Measurements from ENCODE around the gene ELSPBP1.

ELSPBP1 gene

DNA sequence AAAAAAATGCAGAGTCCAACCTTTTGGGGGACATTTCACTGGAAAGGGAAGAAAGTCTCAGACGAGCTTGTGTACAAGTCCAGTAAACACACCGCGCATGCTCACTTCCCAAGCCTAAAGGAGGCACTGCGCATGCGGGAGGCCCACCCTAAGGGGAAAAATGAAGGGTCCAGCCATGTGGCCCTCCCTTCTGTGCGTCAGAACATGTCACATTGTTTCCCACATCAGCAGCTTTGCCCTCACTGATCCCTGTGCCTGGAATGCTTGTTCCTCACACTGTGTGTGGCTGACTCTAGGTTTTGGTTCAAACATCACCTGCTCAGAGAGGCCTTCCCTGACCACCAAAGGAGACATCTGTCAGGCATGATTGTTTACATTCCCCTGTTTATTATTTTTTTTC, 4.4 kb downstream of the ELSPBP1 start:
- Histone ChIP-seq H2BK5ac (ENCODE audit: low read length) (no peak overlapping the region), H3K23ac (ENCODE audit: low read depth, low read length, poor library complexity) (no peak overlapping the region), H2AK5ac (ENCODE audit: low read depth, low read length) (no peak overlapping the region), H3K27me3 (ENCODE audit: control insufficient read depth in 3 of 3, insufficient read depth in 3 of 3, low read depth in 1 of 3, low read length in 3 of 3) (no peaks in the 10 kb centered on the region), H2BK12ac (ENCODE audit: low read length) (no peak overlapping the region), H3K9me3 (replicated peaks in 1 of 2; ENCODE audit: control insufficient read depth in 2 of 2, insufficient read depth in 1 of 2, low read depth in 1 of 2, low read length in 2 of 2) (no peaks in the 10 kb centered on the region), H3K14ac (ENCODE audit: low read length) (no peak overlapping the region), H3K18ac (ENCODE audit: low read length) (no peak overlapping the region), H3K4ac (ENCODE audit: low read length) (no peak overlapping the region), H4K91ac (ENCODE audit: low read depth, low read length, poor library complexity) (no peak overlapping the region), H3K27ac (replicated peaks; ENCODE audit: low read length) (no peak overlapping the region), H2BK15ac (ENCODE audit: low read length) (no peak overlapping the region), H2BK120ac (ENCODE audit: low read depth, low read length) (no peak overlapping the region), H2AFZ (ENCODE audit: low read length) (no peak overlapping the region), H3K9ac (ENCODE audit: low read depth, low read length, poor library complexity) (no peak overlapping the region), H3K4me1 (ENCODE audit: control insufficient read depth in 2 of 2, insufficient read depth in 1 of 2, low read depth in 1 of 2, low read length in 2 of 2) (no peaks in the 10 kb centered on the region), H3K4me2 (ENCODE audit: insufficient read depth, low read length, poor library complexity, severe bottlenecking) (no peak overlapping the region), H3K36me3 (replicated peaks in 1 of 2; ENCODE audit: control insufficient read depth in 2 of 2, insufficient read depth in 2 of 2, low read length in 2 of 2) (no peaks in the 10 kb centered on the region), H3K79me1 (ENCODE audit: low read depth, low read length) (no peaks in the 10 kb centered on the region), H3K4me3 (ENCODE audit: low read length in 2 of 2) (no peak overlapping the region), H4K8ac (ENCODE audit: low read depth, low read length) (no peak overlapping the region)
- WGBS, 2 donors (ENCODE audit: extremely low coverage in 2 of 2, insufficient read length in 2 of 2, insufficient replicate concordance in 1 of 2): no CpG with 5 or more reads among the region's 6 CpGs
- DNase-seq (ENCODE audit: low spot score): no peak

DNA sequence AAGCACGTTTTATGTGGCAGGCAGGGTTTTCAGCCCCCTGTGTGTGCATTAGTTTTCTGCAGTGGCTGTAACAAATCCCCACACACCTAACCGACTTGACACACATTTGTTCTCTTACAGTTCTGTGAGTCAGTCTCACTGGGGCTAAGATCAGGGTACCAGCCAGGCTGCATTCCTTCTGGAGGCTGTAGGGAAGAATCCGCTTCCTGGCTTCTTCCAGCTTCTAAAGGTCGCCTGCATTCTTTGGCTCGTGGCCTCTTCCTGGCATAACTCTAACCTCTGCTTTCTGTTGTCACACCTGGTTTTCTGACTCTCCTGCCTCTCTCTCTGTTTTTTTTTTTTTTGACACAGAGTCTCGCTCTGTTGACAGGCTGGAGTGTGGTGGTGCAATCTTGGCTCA, 6.4 kb downstream of the ELSPBP1 start:
- Histone ChIP-seq H3K23ac (ENCODE audit: low read depth, low read length, poor library complexity) (no peak overlapping the region), H2BK15ac (ENCODE audit: low read length) (no peak overlapping the region), H2BK5ac (ENCODE audit: low read length) (no peak overlapping the region), H3K27me3 (ENCODE audit: control insufficient read depth in 3 of 3, insufficient read depth in 3 of 3, low read depth in 1 of 3, low read length in 3 of 3) (no peaks in the 10 kb centered on the region), H4K91ac (ENCODE audit: low read depth, low read length, poor library complexity) (no peak overlapping the region), H3K36me3 (replicated peaks in 1 of 2; ENCODE audit: control insufficient read depth in 2 of 2, insufficient read depth in 2 of 2, low read length in 2 of 2) (no peaks in the 10 kb centered on the region), H3K27ac (replicated peaks; ENCODE audit: low read length) (no peak overlapping the region), H3K9ac (ENCODE audit: low read depth, low read length, poor library complexity) (no peak overlapping the region), H2BK120ac (ENCODE audit: low read depth, low read length) (no peak overlapping the region), H3K4me1 (ENCODE audit: control insufficient read depth in 2 of 2, insufficient read depth in 1 of 2, low read depth in 1 of 2, low read length in 2 of 2) (no peaks in the 10 kb centered on the region), H3K4me3 (ENCODE audit: low read length in 2 of 2) (no peak overlapping the region), H3K4me2 (ENCODE audit: insufficient read depth, low read length, poor library complexity, severe bottlenecking) (no peak overlapping the region), H3K9me3 (replicated peaks in 1 of 2; ENCODE audit: control insufficient read depth in 2 of 2, insufficient read depth in 1 of 2, low read depth in 1 of 2, low read length in 2 of 2) (no peaks in the 10 kb centered on the region), H2AK5ac (ENCODE audit: low read depth, low read length) (no peak overlapping the region), H3K18ac (ENCODE audit: low read length) (no peak overlapping the region), H2BK12ac (ENCODE audit: low read length) (no peak overlapping the region), H2AFZ (ENCODE audit: low read length) (no peak overlapping the region), H3K4ac (ENCODE audit: low read length) (no peak overlapping the region), H3K14ac (ENCODE audit: low read length) (no peak overlapping the region), H3K79me1 (ENCODE audit: low read depth, low read length) (no peaks in the 10 kb centered on the region), H4K8ac (ENCODE audit: low read depth, low read length) (no peak overlapping the region)
- WGBS, 2 donors (ENCODE audit: extremely low coverage in 2 of 2, insufficient read length in 2 of 2, insufficient replicate concordance in 1 of 2): no CpG with 5 or more reads among the region's 6 CpGs
- no peak for DNase-seq (ENCODE audit: low spot score)

DNA sequence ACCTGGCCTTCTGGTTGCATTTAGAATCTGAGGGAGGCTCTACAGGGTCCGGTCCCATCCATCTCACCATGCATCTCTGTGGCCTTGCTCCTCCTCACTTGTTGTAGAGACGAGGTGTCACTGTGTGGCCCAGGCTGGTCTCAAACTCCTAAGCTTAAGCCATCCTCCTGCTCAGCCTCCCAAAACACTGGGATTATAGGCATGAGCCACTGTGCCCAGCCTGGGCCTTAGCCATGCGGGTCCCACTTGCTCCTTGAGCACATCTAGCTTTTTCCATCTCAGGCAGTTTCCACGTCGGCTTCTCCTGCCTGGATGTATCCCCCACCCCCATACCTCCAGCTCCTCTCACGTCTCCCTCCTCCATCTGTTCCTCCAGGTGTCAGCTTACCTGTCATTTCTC, 9.8 kb downstream of the ELSPBP1 start:
- Histone ChIP-seq H3K4ac (ENCODE audit: low read length) (no peak overlapping the region), H3K4me2 (ENCODE audit: insufficient read depth, low read length, poor library complexity, severe bottlenecking) (no peak overlapping the region), H3K9me3 (replicated peaks in 1 of 2; ENCODE audit: control insufficient read depth in 2 of 2, insufficient read depth in 1 of 2, low read depth in 1 of 2, low read length in 2 of 2) (no peaks in the 10 kb centered on the region), H3K14ac (ENCODE audit: low read length) (no peak overlapping the region), H3K4me3 (ENCODE audit: low read length in 2 of 2) (peak overlapping the region in 1 of 2 donors; percentile 18), H3K36me3 (replicated peaks in 1 of 2; ENCODE audit: control insufficient read depth in 2 of 2, insufficient read depth in 2 of 2, low read length in 2 of 2) (no peaks in the 10 kb centered on the region), H3K4me1 (ENCODE audit: control insufficient read depth in 2 of 2, insufficient read depth in 1 of 2, low read depth in 1 of 2, low read length in 2 of 2) (no peaks in the 10 kb centered on the region), H4K91ac (ENCODE audit: low read depth, low read length, poor library complexity) (no peak overlapping the region), H3K27me3 (ENCODE audit: control insufficient read depth in 3 of 3, insufficient read depth in 3 of 3, low read depth in 1 of 3, low read length in 3 of 3) (no peaks in the 10 kb centered on the region), H3K23ac (ENCODE audit: low read depth, low read length, poor library complexity) (no peak overlapping the region), H3K18ac (ENCODE audit: low read length) (no peak overlapping the region), H2AK5ac (ENCODE audit: low read depth, low read length) (no peak overlapping the region), H3K27ac (replicated peaks; ENCODE audit: low read length) (no peak overlapping the region), H2BK5ac (ENCODE audit: low read length) (no peak overlapping the region), H2BK15ac (ENCODE audit: low read length) (no peak overlapping the region), H3K79me1 (ENCODE audit: low read depth, low read length) (no peaks in the 10 kb centered on the region), H2AFZ (ENCODE audit: low read length) (no peak overlapping the region), H2BK120ac (ENCODE audit: low read depth, low read length) (no peak overlapping the region), H3K9ac (ENCODE audit: low read depth, low read length, poor library complexity) (no peak overlapping the region), H2BK12ac (ENCODE audit: low read length) (no peak overlapping the region), H4K8ac (ENCODE audit: low read depth, low read length) (peak overlapping the region; percentile 45)
- DNase-seq (ENCODE audit: low spot score): no peak
- no CpG with 5 or more reads among the region's 6 CpGs for WGBS, 2 donors (ENCODE audit: extremely low coverage in 2 of 2, insufficient read length in 2 of 2, insufficient replicate concordance in 1 of 2)

DNA sequence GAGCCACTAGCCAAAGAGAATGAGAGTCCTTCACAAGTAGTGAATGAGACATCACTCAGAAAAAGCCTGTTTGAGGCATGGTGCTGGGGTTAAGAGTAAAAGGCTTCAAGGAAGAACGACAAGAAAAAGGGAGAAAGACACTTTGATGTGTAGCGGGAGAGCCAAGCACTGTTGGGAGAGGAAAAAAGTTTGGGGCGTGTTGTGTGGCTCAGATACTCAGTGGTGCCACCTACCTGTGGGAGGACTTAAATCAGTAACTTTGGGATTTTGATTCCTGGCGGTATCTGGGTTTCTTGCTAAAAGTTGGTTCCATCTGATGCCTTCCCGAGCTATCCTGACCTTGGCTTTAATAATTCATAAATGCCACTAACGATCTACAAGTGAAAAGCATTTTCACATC, 12.3 kb downstream of the ELSPBP1 start:
- H2AK5ac ChIP-seq (ENCODE audit: low read depth, low read length): no peak overlapping the region
- no peak overlapping the region for H4K8ac ChIP-seq (ENCODE audit: low read depth, low read length)
- peak overlapping the region; percentile 78 for H2AFZ ChIP-seq (ENCODE audit: low read length)
- WGBS, 2 donors (ENCODE audit: extremely low coverage in 2 of 2, insufficient read length in 2 of 2, insufficient replicate concordance in 1 of 2): no CpG with 5 or more reads among the region's 6 CpGs
- no peak for DNase-seq (ENCODE audit: low spot score)
- H3K23ac ChIP-seq (ENCODE audit: low read depth, low read length, poor library complexity): no peak overlapping the region
- H3K14ac ChIP-seq (ENCODE audit: low read length): no peak overlapping the region
- no peak overlapping the region for H3K27ac ChIP-seq (replicated peaks; ENCODE audit: low read length)
- no peak overlapping the region for H2BK5ac ChIP-seq (ENCODE audit: low read length)
- H2BK120ac ChIP-seq (ENCODE audit: low read depth, low read length): no peak overlapping the region
- H3K4me1 ChIP-seq (ENCODE audit: control insufficient read depth in 2 of 2, insufficient read depth in 1 of 2, low read depth in 1 of 2, low read length in 2 of 2): no peaks in the 10 kb centered on the region
- H3K36me3 ChIP-seq (replicated peaks in 1 of 2; ENCODE audit: control insufficient read depth in 2 of 2, insufficient read depth in 2 of 2, low read length in 2 of 2): no peaks in the 10 kb centered on the region
- no peak overlapping the region for H3K4ac ChIP-seq (ENCODE audit: low read length)
- no peak overlapping the region for H2BK12ac ChIP-seq (ENCODE audit: low read length)
- no peak overlapping the region for H3K18ac ChIP-seq (ENCODE audit: low read length)
- H4K91ac ChIP-seq (ENCODE audit: low read depth, low read length, poor library complexity): no peak overlapping the region
- no peak overlapping the region for H3K4me2 ChIP-seq (ENCODE audit: insufficient read depth, low read length, poor library complexity, severe bottlenecking)
- H2BK15ac ChIP-seq (ENCODE audit: low read length): no peak overlapping the region
- no peaks in the 10 kb centered on the region for H3K9me3 ChIP-seq (replicated peaks in 1 of 2; ENCODE audit: control insufficient read depth in 2 of 2, insufficient read depth in 1 of 2, low read depth in 1 of 2, low read length in 2 of 2)
- no peak overlapping the region for H3K9ac ChIP-seq (ENCODE audit: low read depth, low read length, poor library complexity)
- no peaks in the 10 kb centered on the region for H3K27me3 ChIP-seq (ENCODE audit: control insufficient read depth in 3 of 3, insufficient read depth in 3 of 3, low read depth in 1 of 3, low read length in 3 of 3)
- H3K79me1 ChIP-seq (ENCODE audit: low read depth, low read length): no peaks in the 10 kb centered on the region
- H3K4me3 ChIP-seq (ENCODE audit: low read length in 2 of 2): no peak overlapping the region

Measured in neuronal stem cell (in vitro differentiated cells).